Activated B cell treated with CpG ODN at 0.5 μM for 24 hours (primary cell): Measurements from ENCODE around the gene CNBD2. TPM values are rescaled to one million over a fixed set of nuclear protein-coding genes. Genes with fewer than 3 reads are reported as not detected.

Source experiments
- ATAC-seq: fragments of 200-7000 bp; cut with Tn5 transposase; one replicate; pipeline ENCODE4 v1.10.0; 2021; ENCODE audit warnings: low read depth, mild to moderate bottlenecking, moderate library complexity
- CTCF ChIA-PET: fragments of 350-600 bp; sonication (Branson Sonifier 250); formaldehyde crosslinking; loops from one replicate; lab custom pipeline; 2021; ENCODE audit warnings: antibody characterized with exemption; lab: Charles Lee
- POLR2A ChIA-PET: fragments of 350-600 bp; sonication (Branson Sonifier 250); formaldehyde crosslinking; loops from one replicate; lab custom pipeline; 2021; ENCODE audit warnings: antibody characterized with exemption; lab: Charles Lee
- DNase-seq: peaks from one replicate; pipeline ENCODE4 v3.0.0; 2022
- H3K27ac Mint-ChIP-seq: one replicate; pipeline ENCODE4 v1.8.0; 2020; ENCODE audit warnings: mixed read lengths
- H3K27me3 Mint-ChIP-seq: one replicate; pipeline ENCODE4 v1.8.0; 2021; ENCODE audit warnings: mixed read lengths
- H3K36me3 Mint-ChIP-seq: one replicate; pipeline ENCODE4 v1.8.0; 2021; ENCODE audit warnings: low read depth, mixed read lengths
- H3K4me1 Mint-ChIP-seq: one replicate; pipeline ENCODE4 v1.8.0; 2021; ENCODE audit warnings: mixed read lengths
- H3K4me3 Mint-ChIP-seq: one replicate; pipeline ENCODE4 v1.8.0; 2020; ENCODE audit warnings: mild to moderate bottlenecking, mixed read lengths
- H3K9me3 Mint-ChIP-seq: one replicate; pipeline ENCODE4 v1.8.0; 2020; ENCODE audit warnings: mixed read lengths
- CTCF ChIP-seq: fragments of 200-600 bp; IDR thresholded peaks from one replicate; pipeline ENCODE4 v1.8.0; 2022; ENCODE audit warnings: antibody characterized with exemption, mild to moderate bottlenecking
- intact Hi-C: fragments of 100-400 bp; cut with micrococcal nuclease; formaldehyde crosslinking; loops from one replicate; pipeline ENCODE4 v1.15.1; 2024
- total RNA-seq: library from RNA; stranded (reverse); gene quantifications from 2 replicates; pipeline ENCODE4 v1.2.3, GENCODE V29; 2022

CNBD2 gene
- total RNA-seq, 1 donor from 2014 or later = 5.6 TPM

DNA sequence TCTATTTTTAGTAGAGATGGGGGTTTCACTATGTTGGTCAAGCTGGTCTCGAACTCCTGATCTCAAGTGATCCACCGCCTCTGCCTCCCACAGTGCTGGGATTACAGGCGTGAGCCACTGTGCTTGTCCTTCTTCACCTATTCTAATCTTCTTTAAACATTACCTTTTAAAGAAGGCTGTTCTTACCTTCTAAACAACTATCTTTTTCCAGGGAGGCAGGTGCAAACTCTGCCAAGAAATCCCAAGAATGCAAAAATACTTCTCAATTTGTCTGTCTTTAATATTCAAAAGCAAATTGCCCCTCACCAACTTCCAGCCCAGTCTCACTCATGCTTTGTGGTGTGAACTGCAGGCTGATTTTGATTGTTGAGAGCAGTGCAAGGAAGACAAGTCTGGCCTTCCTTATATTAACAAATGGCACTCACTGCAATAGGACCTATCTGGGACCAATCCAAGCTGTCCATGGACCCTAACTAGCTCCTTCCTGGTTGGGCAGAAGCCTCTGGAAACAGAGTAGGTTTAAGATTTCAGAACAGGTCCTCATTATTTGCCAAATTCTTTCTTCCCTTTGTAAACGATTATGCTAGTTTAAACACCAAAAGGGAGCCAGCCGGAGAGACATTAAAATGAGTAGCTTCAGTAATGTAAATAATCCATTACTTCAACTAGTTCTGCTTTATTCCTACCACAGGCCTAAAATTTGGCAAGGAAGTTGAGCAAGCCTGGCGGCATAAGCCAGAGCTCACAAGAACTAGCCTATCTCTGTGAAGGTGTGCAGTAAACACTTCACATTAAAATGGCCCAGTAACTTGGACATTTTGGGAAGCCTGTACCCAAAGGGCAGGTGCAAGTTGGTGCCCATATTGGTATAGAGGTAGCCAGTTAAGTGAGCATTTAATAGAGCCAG lies 15.7 kb upstream of the CNBD2 start:
- peaks cover 23% of the 10 kb centered on the region for H3K36me3 Mint-ChIP-seq
- DNase-seq (no peak), ATAC-seq (no peak)
- no peaks in the 10 kb centered on the region for H3K9me3 Mint-ChIP-seq
- peak overlapping the region; percentile 100 for H3K27ac Mint-ChIP-seq
- ChIA-PET POLR2A (interaction anchor here (0.9 to 4.0 kb wide), 16 partner anchors 10 to 1276 kb away, joined by 3 to 104 read pairs (median 7); partner anchors contain the start of genes AAR2, ACSS2, CEP250 and CPNE1), CTCF (no interaction called here)
- H3K4me1 Mint-ChIP-seq = peaks cover 22% of the 10 kb centered on the region
- peak overlapping the region; percentile 100 for H3K4me3 Mint-ChIP-seq
- no peaks in the 10 kb centered on the region for H3K27me3 Mint-ChIP-seq
- no peak for TF ChIP-seq CTCF
- intact Hi-C loops = loop anchor here (5.0 to 10.0 kb wide), 6 partner anchors 335 to 1128 kb away; partner anchors contain the start of genes ACSS2, GGT7, GSS and MYH7B

DNA sequence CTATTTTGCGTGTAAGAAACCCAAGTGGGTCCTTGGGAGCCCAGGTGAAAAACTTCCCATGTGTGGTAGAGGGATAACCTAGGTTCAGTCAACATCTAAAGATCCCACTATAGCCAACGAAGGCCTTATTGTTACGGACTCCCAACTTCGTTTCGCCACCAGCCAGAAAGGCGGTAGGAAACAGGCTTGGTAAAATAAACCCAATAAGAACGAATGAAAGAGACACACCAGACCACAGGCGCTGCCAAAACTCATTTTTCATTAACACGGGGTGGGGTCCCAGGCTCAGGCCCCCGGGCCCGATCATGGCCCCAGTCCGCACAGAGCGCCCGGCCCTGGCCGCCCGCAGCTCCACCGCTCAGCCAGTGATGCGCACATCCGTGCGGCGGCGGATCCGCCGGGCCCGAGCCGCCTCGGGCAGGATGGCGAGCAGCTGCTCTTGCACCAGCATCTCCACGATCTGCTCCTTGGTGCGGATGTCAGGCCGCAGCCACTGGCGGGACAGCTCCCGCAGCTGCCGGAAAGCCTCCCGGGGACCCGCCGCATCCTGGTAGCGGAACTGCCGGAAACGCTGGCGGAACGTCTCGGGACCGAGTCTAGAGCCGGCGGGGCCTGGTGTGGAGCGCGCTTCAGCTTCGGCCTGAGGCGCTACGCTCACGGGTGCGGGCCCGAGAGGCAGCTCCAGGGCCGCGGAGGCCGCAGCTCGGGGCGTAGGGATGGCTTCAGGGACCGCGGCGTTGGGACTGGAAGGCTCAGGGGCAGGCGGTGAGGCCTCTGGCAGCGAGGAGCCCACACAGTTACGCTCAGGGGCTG lies 14.8 kb upstream of the CNBD2 start:
- intact Hi-C loops = loop anchor here (1.0 to 10.0 kb wide), 18 partner anchors 39 to 1129 kb away; partner anchors contain the start of genes ACSS2, CEP250, CPNE1 and EIF6
- CTCF ChIA-PET = interaction anchor here (0.7 to 2.7 kb wide), 8 partner anchors 8 to 488 kb away, joined by 3 to 17 read pairs (median 4); partner anchors contain the start of genes PHF20 and RBM39
- Mint-ChIP-seq H3K4me1 (peaks cover 22% of the 10 kb centered on the region), H3K4me3 (peak overlapping the region; percentile 100), H3K9me3 (no peaks in the 10 kb centered on the region), H3K27ac (peak overlapping the region; percentile 100), H3K36me3 (peaks cover 15% of the 10 kb centered on the region), H3K27me3 (no peaks in the 10 kb centered on the region)
- peak; percentile 62 for DNase-seq
- POLR2A ChIA-PET = interaction anchor here (0.5 to 4.0 kb wide), 46 partner anchors 9 to 1841 kb away, joined by 3 to 104 read pairs (median 4); partner anchors contain the start of genes AAR2, ACSS2, CEP250 and CNBD2
- no peak for TF ChIP-seq CTCF
- ATAC-seq = peak; percentile 25

DNA sequence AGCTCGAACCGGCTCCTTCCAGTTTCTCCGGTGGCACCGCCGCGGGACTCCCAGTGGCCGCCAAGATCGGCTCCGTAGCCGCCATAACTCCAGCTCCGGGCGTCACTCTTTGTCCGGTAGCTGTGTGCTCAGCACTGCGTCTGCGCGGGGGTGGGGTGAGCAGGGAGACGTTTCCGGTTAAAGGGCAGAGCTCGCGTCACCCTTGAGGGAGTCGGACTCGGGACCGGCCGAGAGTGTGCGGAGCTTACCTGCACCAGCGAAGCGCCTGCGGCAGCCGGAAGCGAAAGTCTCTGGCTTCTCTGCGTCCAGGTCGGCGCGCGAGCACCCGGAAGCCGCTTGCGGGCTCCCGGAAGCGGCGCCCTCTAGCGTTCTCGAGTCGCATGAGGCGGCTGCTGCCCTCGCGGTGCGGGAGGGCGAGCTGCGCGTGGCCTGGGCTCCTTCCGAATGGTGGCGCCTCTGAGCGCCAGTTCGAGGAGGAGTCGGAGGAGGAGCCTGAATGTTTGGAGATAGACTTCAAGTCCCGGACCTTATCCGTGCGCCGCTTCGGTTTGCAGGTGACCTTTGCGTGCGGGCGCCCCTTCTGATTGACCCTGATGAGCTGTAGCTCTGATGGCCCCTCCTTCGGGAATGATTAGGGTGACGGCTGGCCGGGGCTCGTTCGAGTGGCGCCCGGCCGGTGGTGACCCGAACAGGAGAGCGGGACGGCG lies 14.0 kb upstream of the CNBD2 start, which contains the start of gene SCAND1:
TSS of gene SCAND1 (minus strand) at position 303 of the 707 bp plus-strand sequence. CDS start at position 85, 218 bp downstream.
- TF ChIP-seq CTCF = peak; percentile 48

DNA sequence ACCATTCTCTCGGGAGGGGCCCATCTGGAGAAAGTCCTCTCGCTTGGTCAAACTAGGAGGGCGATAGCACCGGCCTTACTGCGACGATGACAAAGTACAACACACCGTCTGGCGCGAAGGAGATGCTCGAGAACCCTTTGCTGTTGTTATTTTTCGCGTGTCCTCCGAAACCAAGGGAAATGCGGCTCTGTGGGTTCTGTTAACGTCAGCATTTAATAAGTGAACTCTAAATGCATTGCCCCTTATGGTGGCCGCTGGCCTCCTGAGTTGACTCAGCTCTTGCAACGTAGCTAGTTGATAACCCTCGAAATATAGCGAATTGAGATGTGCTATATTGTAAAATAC lies 13.5 kb upstream of the CNBD2 start:
- ATAC-seq = no peak
- peak overlapping the region; percentile 100 for H3K4me3 Mint-ChIP-seq
- H3K9me3 Mint-ChIP-seq = peaks cover 6% of the 10 kb centered on the region
- ChIA-PET POLR2A (interaction anchor here (0.6 to 4.0 kb wide), 18 partner anchors 7 to 1141 kb away, joined by 3 to 104 read pairs (median 4); partner anchors contain the start of genes CEP250, CPNE1, MMP24OS and NFS1), CTCF (interaction anchor here (0.6 to 2.7 kb wide), 8 partner anchors 9 to 490 kb away, joined by 3 to 17 read pairs (median 4); partner anchors contain the start of genes AAR2 and RBM39)
- intact Hi-C loops = loop anchor here (1.0 to 10.0 kb wide), 19 partner anchors 37 to 1593 kb away; partner anchors contain the start of genes ACSS2, CEP250, CPNE1 and EIF6
- no peak for DNase-seq
- H3K27ac Mint-ChIP-seq = peak overlapping the region; percentile 100
- no peaks in the 10 kb centered on the region for H3K27me3 Mint-ChIP-seq
- H3K36me3 Mint-ChIP-seq = peaks cover 7% of the 10 kb centered on the region
- TF ChIP-seq CTCF = no peak
- peaks cover 22% of the 10 kb centered on the region for H3K4me1 Mint-ChIP-seq

More for the DNA sequence above, 14.0 kb upstream of the CNBD2 start, which contains the start of gene SCAND1:
- Mint-ChIP-seq H3K4me1 (peaks cover 22% of the 10 kb centered on the region), H3K4me3 (peak within 1 kb of the TSS; percentile 100), H3K27ac (peak within 1 kb of the TSS; percentile 100), H3K36me3 (peaks cover 7% of the 10 kb centered on the region), H3K27me3 (no peaks in the 10 kb centered on the region), H3K9me3 (peaks cover 3% of the 10 kb centered on the region)
- intact Hi-C loops = loop anchor here (1.0 to 10.0 kb wide), 18 partner anchors 38 to 1130 kb away; partner anchors contain the start of genes ACSS2, CEP250, CPNE1 and EIF6
- POLR2A ChIA-PET = interaction anchor here (0.5 to 4.0 kb wide), 46 partner anchors 8 to 1842 kb away, joined by 3 to 104 read pairs (median 4); partner anchors contain the start of genes AAR2, CEP250, CNBD2 and CPNE1
- peak; percentile 86 for ATAC-seq
- peak; percentile 94 for DNase-seq
- CTCF ChIA-PET = interaction anchor here (0.6 to 2.7 kb wide), 10 partner anchors 9 to 489 kb away, joined by 3 to 17 read pairs (median 3); partner anchors contain the start of genes AAR2, PHF20 and RBM39
